Panc1 (cell line): ENCODE results near the gene FAF2. TPM values are rescaled to one million over a fixed set of nuclear protein-coding genes. Genes with fewer than 3 reads are reported as not detected.

ENCODE experiments used
- ATAC-seq: fragments of 200-7000 bp; cut with Tn5 transposase; 2 replicates; pipeline ENCODE4 v1.9.1; 2020; ENCODE audit warnings: mild to moderate bottlenecking, moderate library complexity
- BruUV-seq: library from RNA; stranded (reverse); fragments of 400-500 nt; replicated peaks from 2 replicates; lab custom pipeline; 2021; lab: Mats Ljungman, UMichigan
- CTCF ChIA-PET: fragments of 300-600 bp; sonication (Branson Sonifier 250); formaldehyde crosslinking; loops from one replicate; lab custom pipeline; 2022; ENCODE audit warnings: antibody characterized with exemption; lab: Charles Lee
- POLR2A ChIA-PET: fragments of 300-600 bp; sonication (Branson Sonifier 250); formaldehyde crosslinking; loops from one replicate; lab custom pipeline; 2022; ENCODE audit warnings: antibody characterized with exemption; lab: Charles Lee
- DNase-seq: peaks from one replicate; pipeline ENCODE4 v3.0.0-alpha.2; 2010; ENCODE audit warnings: low read depth, low spot score
- H3K27ac ChIP-seq: 2 replicates; pipeline ENCODE4 v1.5.1; 2011; ENCODE audit warnings: mild to moderate bottlenecking, low read length, inconsistent platforms
- H3K27me3 ChIP-seq: fragments of 200-500 bp; sonication (Bioruptor generic); 2 replicates; pipeline ENCODE4 v1.6.0; 2014; ENCODE audit warnings: low read length, inconsistent platforms; ENCODE audit not compliant: control insufficient read depth, insufficient read depth
- H3K36me3 ChIP-seq: fragments of 200-500 bp; sonication (Bioruptor generic); 2 replicates; pipeline ENCODE4 v1.5.1; 2014; ENCODE audit warnings: inconsistent platforms, mild to moderate bottlenecking, low read length, moderate library complexity; ENCODE audit not compliant: control insufficient read depth, insufficient read depth
- H3K4me1 ChIP-seq: 2 replicates; pipeline ENCODE4 v1.5.1; 2011; ENCODE audit warnings: inconsistent platforms, mild to moderate bottlenecking, low read length, moderate library complexity; ENCODE audit not compliant: control insufficient read depth, insufficient read depth
- H3K4me3 ChIP-seq, 2 experiments: 2 replicates each; pipeline ENCODE4 v1.5.1; 2011 to 2012; ENCODE audit warnings: low read depth in 2 of 2, low read length in 2 of 2, mild to moderate bottlenecking in 2 of 2, inconsistent platforms in 1 of 2, moderate library complexity in 1 of 2
- H3K9me3 ChIP-seq: fragments of 200-500 bp; sonication (Bioruptor generic); 2 replicates; pipeline ENCODE4 v1.5.1; 2014; ENCODE audit warnings: low read depth, mild to moderate bottlenecking, inconsistent platforms, low read length, moderate library complexity; ENCODE audit not compliant: control insufficient read depth, insufficient read depth
- CTCF ChIP-seq: fragments of 450-650 bp; IDR thresholded peaks from 2 replicates; pipeline ENCODE4 v1.5.1; 2017; ENCODE audit warnings: mild to moderate bottlenecking
- POLR2AphosphoS5 ChIP-seq: IDR thresholded peaks from 2 replicates; pipeline ENCODE4 v1.6.1; 2012; ENCODE audit warnings: mild to moderate bottlenecking, low read depth, low read length, moderate library complexity
- REST ChIP-seq, 2 experiments: IDR thresholded peaks; 2 replicates each; pipeline ENCODE4 v1.6.1; 2011 to 2012; ENCODE audit warnings: low read depth in 2 of 2, control low read depth in 1 of 2, low read length in 1 of 2, mild to moderate bottlenecking in 1 of 2, moderate library complexity in 1 of 2; ENCODE audit not compliant: insufficient read depth in 1 of 2
- SIN3A ChIP-seq: IDR thresholded peaks from 2 replicates; pipeline ENCODE4 v1.6.1; 2012; ENCODE audit warnings: low read depth, mild to moderate bottlenecking, low read length, moderate library complexity, borderline replicate concordance; ENCODE audit not compliant: insufficient read depth
- TCF7L2 ChIP-seq: IDR thresholded peaks from 2 replicates; pipeline ENCODE4 v1.6.1; 2011; ENCODE audit warnings: mild to moderate bottlenecking, low read depth, low read length, inconsistent platforms
- in situ Hi-C: cut with HindIII; loops from 2 replicates; pipeline ENCODE4 v1.10.0; 2016; ENCODE audit warnings: low sequenced_read_pairs, low pct_unique_long_range_greater_than_20kb
- intact Hi-C: fragments of 100-400 bp; cut with micrococcal nuclease; formaldehyde crosslinking; loops from one replicate; pipeline ENCODE4 v1.10.0; 2022; ENCODE audit not compliant: unreplicated experiment
- total RNA-seq: library from RNA; stranded (reverse); gene quantifications from one replicate; pipeline ENCODE4 v1.2.1, GENCODE V29; 2021; ENCODE audit not compliant: unreplicated experiment

The FAF2 gene
- total RNA-seq, 1 experiment from 2014 or later: 86.6 TPM

- ATAC-seq: no peak
- Histone ChIP-seq H3K9me3 (no peaks in the 10 kb centered on the region), H3K36me3 (no peaks in the 10 kb centered on the region), H3K4me3 (no peak overlapping the region), H3K27ac (no peak overlapping the region), H3K4me1 (peaks cover 10% of the 10 kb centered on the region), H3K27me3 (no peaks in the 10 kb centered on the region)
- DNase-seq: no peak
- intact Hi-C loops: no loop called here
- in situ Hi-C loops: no loop called here
- ChIA-PET POLR2A (no interaction called here), CTCF (no interaction called here)
- BruUV-seq: no TSS peak
- TF ChIP-seq POLR2AphosphoS5 (no peak), SIN3A (no peak), REST (IDR thresholded peaks at IDR 0.05; ENCODE audit: insufficient read depth in 1 of 2, low read depth in 2 of 2, low read length in 1 of 2) (no peak), TCF7L2 (no peak), CTCF (no peak)
These were observed 22.4 kb upstream of the FAF2 start for GRCh38 chr5:176425791-176426190.

- BruUV-seq: no TSS peak
- Histone ChIP-seq H3K9me3 (no peaks in the 10 kb centered on the region), H3K27ac (no peak overlapping the region), H3K4me3 (no peak overlapping the region), H3K4me1 (peaks cover 10% of the 10 kb centered on the region), H3K27me3 (no peaks in the 10 kb centered on the region), H3K36me3 (no peaks in the 10 kb centered on the region)
- TF ChIP-seq CTCF (no peak), SIN3A (no peak), POLR2AphosphoS5 (no peak), REST (IDR thresholded peaks at IDR 0.05; ENCODE audit: insufficient read depth in 1 of 2, low read depth in 2 of 2, low read length in 1 of 2) (no peak)
- POLR2A ChIA-PET: no interaction called here
- in situ Hi-C loops: no loop called here
- no peak for ATAC-seq
- intact Hi-C loops: no loop called here
- CTCF ChIA-PET: no interaction called here
- DNase-seq: no peak
These were observed 21.3 kb upstream of the FAF2 start for GRCh38 chr5:176426876-176427275.
